Stimulated activated CD4-positive, alpha-beta T cell treated with anti-CD3 and anti-CD28 coated beads, TNF-alpha, amount 100 ng/mL, for 4 hours (primary cell): ENCODE measurements around the gene NUTM1.
A peak's percentile ranks its signal among the peaks of the same experiment; 100 is the strongest.
"Not testable (repeated sequence)": the region's sequence is repeated elsewhere in the genome, so short reads cannot be mapped to it uniquely, and the experiment has no call there.

ENCODE experiments used
- DNase-seq, 3 experiments: peaks; one replicate each; pipeline ENCODE4 v3.0.0-alpha.2; 2020; ENCODE audit warnings: low read depth in 3 of 3

NUTM1 gene

GRCh38 chr15:34365091-34365825 is 22.1 kb downstream of the NUTM1 start:
- DNase-seq, result no peak

GRCh38 chr15:34365836-34366235 is 22.7 kb downstream of the NUTM1 start:
- no peak for DNase-seq

GRCh38 chr15:34366271-34367065 is 23.4 kb downstream of the NUTM1 start:
- DNase-seq, result peak in 2 of 3 experiments; percentile 16 to 21

GRCh38 chr15:34367101-34368081 is 24.3 kb downstream of the NUTM1 start, which contains the start of gene LPCAT4:
Gene LPCAT4, minus strand, starts transcription at chr15:34367196. Its CDS starts 96 bp downstream, at chr15:34367100.
- DNase-seq, result peak; percentile 77 to 80 (median 79)

- no peak for DNase-seq
These were observed 27.0 kb downstream of the NUTM1 start for GRCh38 chr15:34370129-34370528.

GRCh38 chr15:34370643-34371042 is 27.5 kb downstream of the NUTM1 start:
- no peak for DNase-seq

- no peak for DNase-seq
These were observed 30.8 kb downstream of the NUTM1 start for GRCh38 chr15:34373951-34374350.

- DNase-seq, result no peak
These were observed 31.7 kb downstream of the NUTM1 start for GRCh38 chr15:34374816-34375215.

- not testable (repeated sequence) for DNase-seq
These were observed 32.4 kb downstream of the NUTM1 start for GRCh38 chr15:34375541-34375940.

- DNase-seq, result no peak
These were observed 33.7 kb downstream of the NUTM1 start for GRCh38 chr15:34376856-34377255.

GRCh38 chr15:34380491-34380890 is 37.4 kb downstream of the NUTM1 start:
- not testable (repeated sequence) for DNase-seq

- not testable (repeated sequence) for DNase-seq
These were observed 38.9 kb downstream of the NUTM1 start for GRCh38 chr15:34381829-34382521.

- DNase-seq, result not testable (repeated sequence)
These were observed 46.5 kb downstream of the NUTM1 start for GRCh38 chr15:34389594-34390086.

GRCh38 chr15:34392981-34393380 is 49.9 kb downstream of the NUTM1 start:
- not testable (repeated sequence) for DNase-seq

- DNase-seq, result not testable (repeated sequence)
These were observed 54.6 kb downstream of the NUTM1 start for GRCh38 chr15:34397637-34398259.

- not testable (repeated sequence) for DNase-seq
These were observed 60.1 kb downstream of the NUTM1 start for GRCh38 chr15:34403160-34403598.

GRCh38 chr15:34403899-34404298 is 60.8 kb downstream of the NUTM1 start:
- not testable (repeated sequence) for DNase-seq
